H1 (cell line): Measurements from ENCODE around the gene ARL5C. TPM values are rescaled to one million over a fixed set of nuclear protein-coding genes. Genes with fewer than 3 reads are reported as not detected.
"Not testable (repeated sequence)": the region's sequence is repeated elsewhere in the genome, so short reads cannot be mapped to it uniquely, and the experiment has no call there.

ENCODE experiments used
- CTCF ChIA-PET: fragments of 300-600 bp; sonication (Branson Sonifier 250); formaldehyde crosslinking; loops from one replicate; lab custom pipeline; 2021; ENCODE audit not compliant: partially characterized antibody; lab: Charles Lee
- POLR2A ChIA-PET: fragments of 300-600 bp; sonication (Branson Sonifier 250); formaldehyde crosslinking; loops from one replicate; lab custom pipeline; 2021; ENCODE audit warnings: inconsistent platforms; ENCODE audit not compliant: partially characterized antibody; lab: Charles Lee
- DNase-seq, 2 experiments: peaks; one replicate each; pipeline versions ENCODE4 v3.0.0 to v3.0.0-alpha.2; 2010 to 2022; ENCODE audit warnings: low spot score in 2 of 2, low read depth in 1 of 2, mixed read lengths in 1 of 2
- FAIRE-seq: peaks from 2 replicates; lab custom pipeline; 2011; peaks lifted over from hg19 to GRCh38; lab: Jason Lieb, UNC
- H2AFZ ChIP-seq: 2 replicates; pipeline ENCODE4 v1.8.1; 2012; ENCODE audit warnings: low read length, inconsistent platforms
- H2AK5ac ChIP-seq: 2 replicates; pipeline ENCODE4 v1.6.1; 2013; ENCODE audit warnings: low read depth, low read length
- H2BK120ac ChIP-seq: replicated peaks from 2 replicates; pipeline ENCODE3; 2013; ENCODE audit warnings: low read depth, low read length, inconsistent platforms
- H2BK12ac ChIP-seq: 2 replicates; pipeline ENCODE4 v1.6.1; 2013; ENCODE audit warnings: low read depth, low read length
- H2BK15ac ChIP-seq: 2 replicates; pipeline ENCODE4 v1.6.1; 2013; ENCODE audit warnings: low read length
- H2BK20ac ChIP-seq: 2 replicates; pipeline ENCODE4 v1.6.1; 2013; ENCODE audit warnings: low read length
- H2BK5ac ChIP-seq: 2 replicates; pipeline ENCODE4 v1.6.1; 2013; ENCODE audit warnings: low read depth, low read length
- H3K14ac ChIP-seq: 2 replicates; pipeline ENCODE4 v1.6.1; 2013; ENCODE audit warnings: inconsistent platforms; ENCODE audit not compliant: insufficient read length
- H3K18ac ChIP-seq: 2 replicates; pipeline ENCODE4 v1.6.1; 2013; ENCODE audit warnings: low read length; ENCODE audit errors: extremely low read depth
- H3K23ac ChIP-seq: 2 replicates; pipeline ENCODE4 v1.6.1; 2013; ENCODE audit warnings: inconsistent platforms; ENCODE audit not compliant: insufficient read length
- H3K23me2 ChIP-seq: 2 replicates; pipeline ENCODE4 v1.6.1; 2013; ENCODE audit warnings: low read depth, low read length
- H3K27ac ChIP-seq: 2 replicates; pipeline ENCODE4 v1.6.1; 2011; ENCODE audit warnings: low read depth, low read length, inconsistent platforms
- H3K27me3 ChIP-seq, 4 experiments: replicated peaks in 1 of 4; 1 replicate in 1 of 4; 2 replicates in 3 of 4; pipeline versions ENCODE4 v1.6.1 to v1.8.1; 2011 to 2013; ENCODE audit warnings: low read length in 3 of 4, mild to moderate bottlenecking in 3 of 4, inconsistent platforms in 2 of 4, mixed read lengths in 2 of 4, moderate library complexity in 1 of 4; ENCODE audit not compliant: control insufficient read depth in 3 of 4, insufficient read depth in 3 of 4; ENCODE audit errors: extremely low read depth in 1 of 4
- H3K36me3 ChIP-seq, 4 experiments: 2 replicates each; pipeline versions ENCODE4 v1.6.1 to v1.8.1; 2011 to 2013; ENCODE audit warnings: mild to moderate bottlenecking in 4 of 4, low read length in 3 of 4, moderate library complexity in 2 of 4, control low read depth in 1 of 4, inconsistent platforms in 1 of 4; ENCODE audit not compliant: insufficient read depth in 4 of 4, control insufficient read depth in 2 of 4
- H3K4ac ChIP-seq: replicated peaks from 2 replicates; pipeline ENCODE3; 2013; ENCODE audit warnings: low read length, low read depth, mixed read lengths, inconsistent platforms; ENCODE audit not compliant: insufficient read length
- H3K4me1 ChIP-seq, 4 experiments: replicated peaks in 1 of 4; 1 replicate in 1 of 4; 2 replicates in 3 of 4; pipeline versions ENCODE4 v1.6.1 to v1.8.1; 2011 to 2013; ENCODE audit warnings: low read length in 3 of 4, inconsistent platforms in 2 of 4, mixed read lengths in 1 of 4; ENCODE audit not compliant: insufficient read depth in 4 of 4, control insufficient read depth in 3 of 4
- H3K4me2 ChIP-seq, 2 experiments: 2 replicates each; pipeline versions ENCODE4 v1.6.1 to v1.8.1; 2011 to 2013; ENCODE audit warnings: low read depth in 2 of 2, low read length in 2 of 2, control low read depth in 1 of 2, inconsistent platforms in 1 of 2, mild to moderate bottlenecking in 1 of 2; ENCODE audit not compliant: insufficient read depth in 1 of 2
- H3K4me3 ChIP-seq, 4 experiments: fragments of 200-600, 300-600 bp in 1 of 4; sonication (generic), shearing (Covaris generic), sonication (Bioruptor Twin) in 1 of 4; 2 replicates each; pipeline versions ENCODE4 v1.5.1 to v1.8.1; 2011 to 2016; ENCODE audit warnings: low read length in 4 of 4, low read depth in 3 of 4, control low read depth in 2 of 4, inconsistent platforms in 2 of 4, mild to moderate bottlenecking in 2 of 4, mixed read lengths in 1 of 4, moderate library complexity in 1 of 4; ENCODE audit not compliant: insufficient read depth in 2 of 4; ENCODE audit errors: extremely low read depth in 1 of 4
- H3K56ac ChIP-seq: replicated peaks from 2 replicates; pipeline ENCODE3; 2013; ENCODE audit warnings: low read depth, mild to moderate bottlenecking, mixed read lengths, low read length, inconsistent platforms; ENCODE audit not compliant: insufficient read length
- H3K79me1 ChIP-seq: 2 replicates; pipeline ENCODE4 v1.6.1; 2013; ENCODE audit warnings: low read depth, low read length, control low read depth
- H3K79me2 ChIP-seq, 2 experiments: 2 replicates each; pipeline versions ENCODE4 v1.6.1 to v1.8.1; 2012 to 2013; ENCODE audit warnings: low read length in 2 of 2, mild to moderate bottlenecking in 2 of 2, inconsistent platforms in 1 of 2; ENCODE audit not compliant: insufficient read depth in 2 of 2, control insufficient read depth in 1 of 2
- H3K9ac ChIP-seq, 4 experiments: replicated peaks in 1 of 4; 1 replicate in 1 of 4; 2 replicates in 3 of 4; pipeline versions ENCODE4 v1.6.1 to v1.8.1; 2011 to 2013; ENCODE audit warnings: low read depth in 3 of 4, low read length in 3 of 4, control low read depth in 2 of 4, mild to moderate bottlenecking in 2 of 4, moderate library complexity in 2 of 4, inconsistent platforms in 1 of 4; ENCODE audit errors: extremely low read depth in 1 of 4
- H3K9me3 ChIP-seq, 2 experiments: 2 replicates each; pipeline versions ENCODE4 v1.6.1 to v1.8.1; 2012 to 2013; ENCODE audit warnings: mild to moderate bottlenecking in 2 of 2, moderate library complexity in 2 of 2, control low read depth in 1 of 2, inconsistent platforms in 1 of 2, low read depth in 1 of 2, low read length in 1 of 2, mixed read lengths in 1 of 2; ENCODE audit not compliant: insufficient read depth in 2 of 2
- H4K20me1 ChIP-seq, 2 experiments: replicated peaks in 1 of 2; 2 replicates each; pipeline versions ENCODE3 to v1.8.1; 2011 to 2013; ENCODE audit warnings: inconsistent platforms in 2 of 2, low read length in 2 of 2, mild to moderate bottlenecking in 1 of 2; ENCODE audit not compliant: insufficient read depth in 2 of 2, control insufficient read depth in 1 of 2
- H4K5ac ChIP-seq: 2 replicates; pipeline ENCODE4 v1.6.1; 2013; ENCODE audit warnings: low read length, low read depth, mixed read lengths, inconsistent platforms; ENCODE audit not compliant: insufficient read length
- H4K8ac ChIP-seq: 2 replicates; pipeline ENCODE4 v1.8.0; 2013; ENCODE audit warnings: mild to moderate bottlenecking, moderate library complexity, low read length, inconsistent platforms; ENCODE audit not compliant: insufficient read depth; ENCODE audit errors: extremely low read depth
- H4K91ac ChIP-seq: replicated peaks from 2 replicates; pipeline ENCODE3; 2013; ENCODE audit warnings: low read length, mixed read lengths, inconsistent platforms; ENCODE audit not compliant: insufficient read length
- BRCA1 ChIP-seq: IDR thresholded peaks from 2 replicates; pipeline ENCODE4 v1.6.1; 2012; ENCODE audit warnings: low read depth, low read length, improper control_type of control experiment
- JUN ChIP-seq: IDR thresholded peaks from 2 replicates; pipeline ENCODE4 v1.6.1; 2011; ENCODE audit warnings: low read depth, mild to moderate bottlenecking, improper control_type of control experiment, low read length
- JUND ChIP-seq: IDR thresholded peaks from 2 replicates; pipeline ENCODE4 v1.6.1; 2011; ENCODE audit warnings: mild to moderate bottlenecking, improper control_type of control experiment, low read length
- SUZ12 ChIP-seq: fragments of 200-600 bp; sonication (generic); IDR thresholded peaks from 2 replicates; pipeline ENCODE4 v1.6.1; 2012; ENCODE audit warnings: mild to moderate bottlenecking, inconsistent platforms, low read length, moderate library complexity, mixed read lengths
- WGBS, 2 experiments: shearing (Covaris generic) in 1 of 2; methylation state at CpG; one replicate each; pipeline versions ENCODE4 v1.1.6 to v1.1.7; 2013 to 2015; ENCODE audit warnings: low lambda C conversion rate in 2 of 2, mixed read lengths in 2 of 2, inconsistent platforms in 1 of 2, low coverage in 1 of 2, missing lambda C conversion rate in 1 of 2; ENCODE audit not compliant: insufficient replicate concordance in 2 of 2, insufficient coverage in 1 of 2, insufficient read length in 1 of 2; ENCODE audit errors: extremely low coverage in 1 of 2, missing lambda C conversion rate in 1 of 2; 5-methylcytosine and 5-hydroxymethylcytosine counted together
- polyA plus RNA-seq, 7 experiments: library from polyadenylated mRNA; depleted of rRNA in 3 of 7; stranded (reverse) in 5 of 7; unstranded in 2 of 7; fragments of >200 nt in 5 of 7; fragments of 200-250 nt in 2 of 7; gene quantifications; 1 replicate in 5 of 7; 2 replicates in 1 of 7; 4 replicates in 1 of 7; pipeline versions ENCODE4 v1.2.1 to v1.2.3, GENCODE V29; 2011 to 2013; ENCODE audit warnings: missing spikeins in 2 of 7, mixed read lengths in 2 of 7
- total RNA-seq: library from RNA; stranded (reverse); fragmentation: NEBNext Ultra II Directional; extraction: Animal tissue kit (Norgen Biotek cat#: 25700); gene quantifications from 2 replicates; pipeline ENCODE4 v1.2.1, GENCODE V29; 2021

ARL5C gene
- total and polyA plus RNA-seq, 2 of the 8 experiments (the other 6 are each of a cell fraction or from before 2014, with no cell fraction given) = not detected

- TF ChIP-seq SUZ12 = no peak
- no peak for TF ChIP-seq JUND
- no peak for TF ChIP-seq BRCA1
- TF ChIP-seq JUN = no peak
- TF ChIP-seq, all 59 proteins: peak for 0
Observed at GRCh38 chr17:39130205-39130604, 35.8 kb downstream of the ARL5C start (continued).

- CTCF ChIA-PET = interaction anchor here (0.7 kb wide), 1 partner anchor 246 kb away, joined by 3 read pairs; no protein-coding TSS in a partner anchor
Observed at GRCh38 chr17:39129544-39129943, 36.4 kb downstream of the ARL5C start.

More at GRCh38 chr17:39129544-39129943, 36.4 kb downstream of the ARL5C start:
- H3K36me3 ChIP-seq, H3K4me3 ChIP-seq, H2BK12ac ChIP-seq, H3K9me3 ChIP-seq, POLR2A ChIA-PET, H3K9ac ChIP-seq, H4K8ac ChIP-seq, H2BK120ac ChIP-seq, FAIRE-seq, H3K4me2 ChIP-seq, H3K79me1 ChIP-seq, H2BK20ac ChIP-seq, H4K91ac ChIP-seq, H4K20me1 ChIP-seq, H3K23me2 ChIP-seq, H3K56ac ChIP-seq, H3K18ac ChIP-seq, H3K27ac ChIP-seq, H3K4ac ChIP-seq, H3K14ac ChIP-seq, H2BK5ac ChIP-seq, H3K27me3 ChIP-seq, DNase-seq, H2AFZ ChIP-seq, H3K4me1 ChIP-seq, H4K5ac ChIP-seq, H3K79me2 ChIP-seq, H2BK15ac ChIP-seq, H2AK5ac ChIP-seq, H3K23ac ChIP-seq: not testable (repeated sequence)
- WGBS, 2 experiments = 93% methylated on average over 6 of the region's 6 CpGs; no CpG with 5 or more reads in 1 of the 2 experiments
